DMS 273 treated with DMSO at 0.1 percent for 48 hours (cell line): Measurements from ENCODE around the gene SHISA6.
"Not testable (repeated sequence)": the region's sequence is repeated elsewhere in the genome, so short reads cannot be mapped to it uniquely, and the experiment has no call there.

Experiments used
- DNase-seq: peaks from one replicate; lab custom pipeline; 2025; lab: John Stamatoyannopoulos, UW

SHISA6 gene

DNA sequence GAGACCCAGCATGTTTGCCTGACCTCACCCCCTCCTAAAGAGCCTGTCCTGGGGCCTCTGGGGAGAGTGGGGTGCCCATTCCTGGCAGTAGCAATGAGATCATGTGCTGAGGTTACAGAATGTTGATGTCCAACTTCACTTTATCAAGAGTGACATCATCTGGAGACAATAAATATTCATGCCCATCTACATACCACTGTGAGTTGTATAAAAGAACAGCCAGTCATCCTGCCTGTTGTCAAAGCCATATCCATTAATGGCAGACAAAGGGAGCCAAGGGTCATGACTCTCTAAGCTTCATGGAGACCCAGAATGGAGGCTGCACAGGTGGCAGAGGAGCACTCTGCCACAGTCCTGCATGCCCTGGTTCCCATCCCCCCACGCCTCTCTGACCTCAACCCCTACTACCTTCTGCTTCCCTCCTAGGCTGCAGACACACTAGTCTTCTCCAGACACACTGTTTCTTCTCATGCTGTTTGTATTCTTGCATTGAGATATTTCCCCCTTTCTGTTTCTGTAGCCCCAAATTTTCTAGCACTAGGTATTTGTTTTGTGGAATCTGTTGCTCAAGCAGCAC, 27.1 kb downstream of the SHISA6 start:
- DNase-seq: no peak

DNA sequence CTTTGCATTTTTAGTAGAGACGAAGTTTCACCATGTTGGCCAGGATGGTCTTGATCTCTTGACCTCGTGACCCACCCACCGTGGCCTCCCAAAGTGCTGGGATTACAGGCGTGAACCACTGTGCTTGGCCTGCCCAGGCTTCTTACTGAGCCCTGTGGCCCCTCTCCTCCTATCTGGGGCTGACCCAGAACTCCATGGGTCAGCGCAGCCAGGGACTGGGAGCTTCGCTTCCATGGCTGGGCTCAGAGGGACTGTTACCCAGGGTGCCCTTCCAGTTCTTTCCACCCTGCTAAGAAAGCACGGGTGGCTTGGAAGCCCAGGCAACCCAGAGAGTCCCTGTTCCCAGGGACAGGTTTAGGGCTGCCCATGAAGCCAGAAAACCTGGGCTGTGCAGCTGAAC, 28.2 kb downstream of the SHISA6 start:
- no peak for DNase-seq

DNA sequence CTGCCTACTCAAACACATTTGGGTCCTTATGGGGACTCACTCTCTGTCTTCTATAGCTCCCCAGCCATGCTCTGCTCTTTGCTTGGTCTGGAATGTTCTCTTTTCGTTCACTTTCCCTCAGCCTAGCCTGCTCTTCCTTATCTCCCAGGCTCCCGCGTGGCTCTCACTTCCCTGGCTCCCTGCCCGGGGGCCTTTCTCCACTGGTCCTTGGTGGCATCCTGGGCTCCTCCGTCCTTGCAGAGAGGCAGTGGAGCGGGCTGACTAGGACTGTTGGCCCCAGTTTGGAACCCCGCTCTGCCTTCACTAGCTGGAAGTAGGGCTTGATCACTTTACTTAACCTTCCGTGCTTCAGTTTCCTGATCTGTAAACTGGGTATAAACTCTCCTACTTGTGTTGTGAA, 31.2 kb downstream of the SHISA6 start:
- no peak for DNase-seq

DNA sequence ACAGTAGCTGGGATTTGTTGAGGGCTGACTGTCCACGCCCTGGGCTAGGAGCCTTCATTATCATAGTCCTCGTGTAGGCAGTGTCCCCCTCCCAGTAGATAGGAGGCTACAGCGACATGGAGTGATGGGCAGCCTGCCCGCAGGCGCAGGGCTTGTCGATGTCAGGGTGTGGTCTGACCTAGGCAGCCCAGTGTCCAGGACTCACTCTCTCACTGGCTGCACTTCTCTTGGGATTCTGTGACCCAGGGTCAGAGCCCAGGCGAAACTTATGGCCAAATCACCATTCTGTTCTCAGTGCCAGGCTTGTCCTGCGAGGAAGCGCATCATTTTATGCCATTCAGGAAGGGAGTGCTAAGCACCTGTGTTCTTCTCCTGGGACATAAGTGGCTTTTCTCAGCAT, 32.6 kb downstream of the SHISA6 start:
- DNase-seq: no peak

DNA sequence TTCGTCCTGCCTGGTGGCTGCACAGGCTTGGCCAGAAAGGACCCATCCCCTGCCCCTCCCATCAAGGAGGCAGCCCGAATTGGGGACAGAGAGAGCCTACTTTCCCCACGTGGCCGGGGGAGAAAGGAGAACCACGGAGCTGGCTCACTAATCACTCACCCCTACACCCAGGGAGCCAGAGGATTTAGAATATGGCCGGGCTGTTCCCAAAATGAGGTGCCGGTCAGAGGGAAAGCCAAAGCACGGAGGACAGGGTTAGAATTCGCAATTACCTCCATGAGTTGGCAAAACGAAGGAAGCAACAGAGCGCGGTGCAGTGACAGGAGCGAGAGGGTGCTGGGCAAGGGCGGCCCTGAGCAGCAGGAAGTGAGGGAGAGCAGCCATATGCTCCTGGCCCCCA, 33.1 kb downstream of the SHISA6 start:
- DNase-seq: no peak

DNA sequence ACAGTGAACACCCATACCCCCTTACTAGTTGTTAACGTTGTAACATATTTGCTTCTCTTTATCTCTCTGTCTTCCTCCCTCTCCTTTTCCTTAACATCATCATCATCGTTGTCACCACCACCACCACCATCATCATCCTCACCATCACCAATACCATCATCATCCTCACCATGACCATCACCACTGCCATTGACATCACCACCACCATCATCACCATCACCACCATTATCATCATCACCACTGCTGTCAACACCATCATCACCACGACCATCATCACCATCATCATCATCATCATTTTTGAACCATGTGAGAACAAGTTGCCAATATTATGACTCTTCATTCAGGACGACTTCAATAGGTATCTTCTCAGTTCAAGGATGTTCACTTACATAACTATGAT, 35.5 kb downstream of the SHISA6 start:
- DNase-seq: no peak

DNA sequence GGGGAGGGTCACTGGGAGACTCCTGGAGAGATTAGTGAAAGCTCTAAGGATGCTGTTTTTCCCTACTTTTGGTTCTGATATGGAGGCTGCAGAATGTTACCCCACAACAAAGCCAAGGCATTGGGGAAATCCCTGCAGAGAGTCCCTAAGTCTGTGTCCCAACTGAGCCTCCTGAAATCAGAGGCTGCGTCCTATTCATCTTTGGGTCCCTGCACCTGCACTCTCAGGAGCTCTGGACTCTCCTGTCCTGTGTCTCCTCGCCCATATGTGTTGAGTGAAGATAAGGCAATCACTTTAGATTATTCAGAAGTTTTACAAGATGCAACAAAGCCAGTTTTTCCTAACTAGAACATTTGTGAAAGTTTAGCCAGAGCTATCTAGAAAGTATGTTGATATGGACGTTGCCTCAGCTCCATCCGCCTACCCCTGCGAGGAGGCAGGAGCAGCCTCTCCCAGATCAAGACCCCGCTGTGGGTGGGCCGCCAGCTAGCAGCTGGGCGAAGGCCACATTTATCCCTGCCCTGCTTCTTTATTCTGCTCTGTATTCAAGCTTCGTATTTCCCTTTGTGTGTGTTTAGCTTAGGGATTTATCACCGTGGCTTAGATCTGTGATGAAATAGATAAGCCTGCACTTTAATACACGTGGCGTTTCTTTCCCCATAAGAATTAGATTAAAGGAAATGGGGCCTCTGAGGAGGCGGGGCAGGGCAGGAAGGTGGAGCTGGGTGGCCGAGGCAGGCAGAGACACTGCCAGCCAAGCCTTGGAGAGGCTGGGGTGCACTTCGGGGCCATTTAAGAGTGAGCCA, 37.4 kb downstream of the SHISA6 start:
- no peak for DNase-seq

DNA sequence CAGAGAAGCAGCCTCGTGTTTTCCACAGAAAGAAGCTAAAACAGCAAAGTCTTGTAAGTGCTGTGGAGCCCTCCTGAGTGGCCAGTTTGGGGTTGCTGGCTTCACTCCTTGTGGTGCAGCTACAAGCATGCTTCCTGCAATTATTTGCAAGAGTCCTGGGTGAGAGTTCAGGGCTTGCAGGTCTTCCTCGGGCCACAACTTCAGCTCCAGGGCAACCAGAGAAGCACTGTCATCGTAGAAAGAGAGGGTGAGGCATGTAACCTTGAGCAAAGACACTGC, 37.9 kb downstream of the SHISA6 start:
- DNase-seq: no peak

DNA sequence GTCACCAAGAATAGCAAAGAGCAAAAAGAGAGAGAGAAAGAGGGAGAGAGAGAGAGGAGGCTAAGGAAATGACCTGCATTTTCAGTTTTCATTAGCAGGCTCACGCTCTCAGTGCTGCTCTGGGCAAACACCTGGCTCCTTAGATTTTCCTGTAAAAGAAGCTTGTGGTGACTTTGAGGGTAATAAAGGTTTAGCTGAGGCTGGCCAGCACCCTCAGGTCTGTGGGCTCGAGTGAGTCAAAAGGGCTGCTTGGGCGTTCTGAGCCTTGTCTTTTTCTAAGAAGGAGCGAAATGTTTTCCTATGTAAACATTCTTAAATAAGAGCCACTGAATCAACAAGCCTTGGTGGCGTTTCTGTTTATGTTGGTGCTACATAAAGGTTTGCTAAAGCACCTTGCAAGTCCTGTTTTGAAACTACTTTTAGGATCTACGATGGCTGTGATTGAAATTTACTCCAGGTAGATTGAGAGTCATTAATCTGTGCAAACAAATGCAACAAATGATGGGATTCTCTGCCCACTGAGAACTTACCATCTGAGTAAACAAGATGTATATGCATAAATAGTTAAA, 38.8 kb downstream of the SHISA6 start:
- DNase-seq: no peak

DNA sequence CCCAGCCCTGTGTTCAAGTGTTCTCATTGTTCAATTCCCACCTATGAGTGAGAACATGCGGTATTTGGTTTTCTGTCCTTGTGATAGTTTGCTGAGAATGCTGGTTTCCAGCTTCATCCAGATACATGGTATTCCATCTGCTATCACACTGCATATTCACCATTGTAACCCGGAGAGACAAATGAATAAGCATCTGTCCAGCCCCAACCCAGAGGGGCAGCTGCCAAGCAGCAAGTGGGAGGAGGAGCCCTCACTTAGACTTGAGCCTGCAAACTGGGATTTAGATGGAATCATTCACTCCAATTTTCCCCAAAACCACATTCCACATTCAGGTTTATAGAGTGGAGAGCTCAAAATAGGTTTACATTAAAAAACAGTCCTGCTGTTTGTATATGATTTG, 41.6 kb downstream of the SHISA6 start:
- DNase-seq: no peak

DNA sequence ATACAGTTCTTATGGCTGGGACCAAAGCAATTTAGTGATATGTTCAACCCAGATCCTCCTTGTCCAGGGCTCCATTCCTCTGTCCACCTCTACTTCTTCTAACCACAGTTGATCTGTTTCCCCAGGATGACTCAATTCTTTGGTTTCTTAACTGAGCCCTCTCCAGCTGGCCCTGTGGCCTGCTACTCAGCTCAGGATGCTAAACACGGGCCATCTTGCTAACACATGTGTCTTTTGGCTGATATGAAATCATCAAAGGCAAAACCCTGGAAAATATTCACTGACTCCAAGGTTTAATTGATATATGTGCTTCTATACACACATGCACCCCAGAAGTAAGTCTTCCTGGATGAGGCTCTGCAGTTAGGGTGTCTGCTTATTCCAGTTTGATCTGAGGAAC, 43.8 kb downstream of the SHISA6 start:
- no peak for DNase-seq

DNA sequence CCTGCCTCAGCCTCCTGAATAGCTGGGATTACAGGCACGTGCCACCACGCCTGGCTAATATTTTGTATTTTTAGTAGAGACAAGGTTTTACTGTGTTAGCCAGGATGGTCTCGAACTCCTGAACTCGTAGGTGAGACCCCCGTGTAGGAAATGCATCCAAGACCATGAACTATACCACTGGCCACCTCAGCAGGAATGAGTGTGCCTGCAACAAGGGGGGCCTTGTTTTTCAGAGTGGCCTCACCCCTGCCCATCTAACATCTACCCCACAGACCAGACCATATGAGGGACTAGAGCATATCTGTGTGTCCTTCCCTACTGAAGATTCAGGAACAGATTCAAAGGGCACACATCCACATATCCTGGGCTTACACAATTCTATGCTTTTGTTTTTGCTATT, 44.9 kb downstream of the SHISA6 start:
- DNase-seq: no peak

DNA sequence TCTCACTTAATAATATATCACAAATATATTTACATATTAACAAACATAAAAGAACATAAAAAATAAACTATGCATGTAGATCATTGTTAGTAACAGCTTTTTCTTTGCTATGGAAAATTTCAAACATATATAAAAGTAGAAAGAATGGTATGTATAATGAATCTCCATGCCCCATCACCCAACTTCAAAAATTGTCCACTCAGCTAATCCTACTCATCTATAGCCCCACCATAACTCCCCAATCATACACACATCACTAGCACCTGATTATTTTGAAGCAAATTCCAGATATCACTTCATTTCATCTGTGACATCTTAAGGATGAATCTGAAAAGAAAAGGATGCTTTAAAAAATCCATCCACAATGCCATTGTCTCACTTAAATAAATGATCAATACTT, 46.8 kb downstream of the SHISA6 start:
- DNase-seq: no peak

DNA sequence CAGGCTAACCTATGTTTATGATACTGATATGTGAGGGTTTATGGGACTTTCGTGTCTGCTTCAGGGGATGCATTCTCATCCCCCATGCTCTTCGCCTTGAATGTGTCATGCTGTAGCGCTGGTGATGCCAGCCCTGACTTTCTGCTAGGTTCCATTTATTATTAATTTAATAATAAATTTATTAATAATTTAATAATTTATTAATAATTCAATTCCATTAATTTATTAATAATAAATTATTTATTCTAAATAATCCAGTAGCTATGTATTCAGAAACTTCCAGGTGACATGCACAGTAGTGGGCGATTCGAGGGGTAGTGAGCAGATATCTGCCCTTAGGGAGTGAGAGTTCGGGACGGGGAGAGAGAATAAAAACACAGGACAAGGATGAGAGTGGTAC, 49.8 kb downstream of the SHISA6 start:
- DNase-seq: no peak

DNA sequence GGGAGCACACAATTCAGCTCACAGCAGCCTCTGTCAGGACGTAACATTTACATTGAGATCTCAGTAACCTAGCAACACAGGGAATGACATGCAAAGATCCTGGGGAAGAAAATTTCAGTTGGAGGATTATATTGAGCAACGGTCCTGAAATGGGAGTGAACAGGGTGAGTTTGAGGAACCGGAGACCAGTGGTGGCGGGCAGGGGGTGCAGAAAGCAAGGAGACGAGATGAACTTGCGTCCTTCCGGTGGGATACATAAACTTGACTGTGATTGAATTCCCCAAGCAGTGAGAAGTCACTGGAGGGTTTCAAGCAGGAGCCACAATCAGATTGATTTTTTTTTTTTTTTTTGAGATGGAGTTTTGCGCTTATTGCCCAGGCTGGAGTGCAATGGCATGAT, 51.5 kb downstream of the SHISA6 start:
- no peak for DNase-seq

DNA sequence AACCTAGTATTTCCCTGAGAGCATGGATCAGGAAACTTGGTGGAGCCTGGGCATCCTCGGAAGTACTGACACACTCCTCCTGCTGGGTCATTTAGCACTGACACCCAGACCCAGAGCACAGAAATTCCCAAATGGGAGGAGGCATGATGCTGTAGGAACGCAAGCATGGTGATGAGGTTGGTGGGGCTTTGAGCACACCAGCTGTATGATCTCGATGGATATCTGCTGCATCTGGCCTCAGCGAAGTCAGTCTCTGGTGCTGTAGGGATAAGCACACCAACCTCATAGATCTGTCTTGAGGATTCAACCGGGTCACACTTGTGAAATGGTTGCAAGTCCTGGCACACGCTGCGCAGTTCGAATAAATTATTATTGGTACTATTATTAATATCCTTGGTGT, 52.5 kb downstream of the SHISA6 start:
- DNase-seq: no peak

DNA sequence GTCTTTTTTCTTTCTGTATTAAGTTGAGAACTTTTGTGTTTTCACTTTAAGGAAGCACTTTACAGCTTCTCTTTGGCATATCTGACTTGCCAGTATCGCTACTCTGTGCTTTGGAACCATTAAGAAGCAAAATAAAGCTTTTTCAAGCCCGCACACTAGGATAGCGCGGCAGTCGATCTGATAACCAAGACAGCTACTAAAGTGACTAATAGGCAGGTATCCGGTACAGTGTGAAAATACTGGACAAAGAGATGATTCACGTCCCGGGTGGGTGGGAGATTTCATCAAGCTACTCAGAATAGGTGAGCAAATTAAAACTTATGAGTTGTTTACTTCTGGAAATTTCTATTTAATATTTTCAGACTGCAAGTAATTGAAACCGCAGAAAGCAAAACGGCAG, 53.8 kb downstream of the SHISA6 start:
- DNase-seq: no peak

DNA sequence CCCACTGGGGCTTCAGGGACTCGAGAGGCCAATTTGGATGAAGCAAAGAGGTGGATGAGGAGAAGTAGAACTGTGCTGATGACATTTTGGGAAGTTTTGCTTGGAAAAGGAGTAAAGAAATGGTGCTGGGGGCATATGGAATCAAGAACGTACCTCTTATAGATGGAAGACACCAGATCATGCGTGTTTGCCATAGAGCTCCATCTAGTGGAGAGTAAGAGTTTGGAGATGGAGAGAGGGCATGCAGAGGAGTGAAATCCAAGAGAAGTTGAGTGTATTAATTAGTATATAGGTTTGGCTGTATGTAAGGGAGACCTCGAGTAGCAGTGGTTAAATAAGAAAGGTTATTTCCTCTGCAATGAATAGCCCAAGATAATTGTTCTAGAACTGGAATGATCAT, 56.0 kb downstream of the SHISA6 start:
- DNase-seq: no peak

DNA sequence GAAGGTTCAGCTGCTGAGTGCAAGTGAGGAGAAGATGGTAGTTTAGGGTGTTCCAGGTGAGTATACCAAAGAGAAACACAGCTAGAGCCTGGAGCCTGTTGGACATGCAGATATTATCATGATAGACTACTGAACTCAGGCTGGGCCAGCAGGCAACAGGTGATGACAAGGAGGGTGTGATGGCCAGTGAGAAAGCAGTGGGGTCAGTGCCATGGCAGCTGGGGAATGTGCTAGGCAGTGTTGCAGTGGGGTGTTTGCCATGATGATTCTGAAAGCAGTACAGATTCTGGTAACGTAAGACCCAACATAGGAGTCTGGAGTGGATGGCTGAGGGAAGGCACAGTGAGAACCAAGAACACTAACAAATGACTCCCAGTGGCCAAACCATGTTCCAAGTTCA, 57.4 kb downstream of the SHISA6 start:
- DNase-seq: no peak

DNA sequence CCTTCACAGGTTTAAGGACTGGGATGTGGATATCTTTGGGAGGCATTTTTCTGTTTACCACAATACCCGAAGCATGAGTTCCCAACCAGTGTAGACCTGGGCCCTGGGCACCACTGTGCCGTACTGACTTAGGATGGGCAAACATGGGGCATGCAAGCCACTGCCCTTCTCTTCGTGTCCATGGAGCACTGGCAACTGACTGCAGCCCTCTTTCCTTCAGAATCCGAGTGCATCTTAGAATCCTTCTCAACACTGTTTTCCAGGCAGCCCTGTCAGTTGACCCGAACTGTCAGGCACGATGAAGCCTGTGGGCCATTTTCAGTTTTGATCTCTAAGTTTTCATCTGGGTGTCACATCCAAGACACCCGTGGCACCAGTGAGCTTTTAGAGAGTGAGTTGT, 59.2 kb downstream of the SHISA6 start:
- DNase-seq: no peak

DNA sequence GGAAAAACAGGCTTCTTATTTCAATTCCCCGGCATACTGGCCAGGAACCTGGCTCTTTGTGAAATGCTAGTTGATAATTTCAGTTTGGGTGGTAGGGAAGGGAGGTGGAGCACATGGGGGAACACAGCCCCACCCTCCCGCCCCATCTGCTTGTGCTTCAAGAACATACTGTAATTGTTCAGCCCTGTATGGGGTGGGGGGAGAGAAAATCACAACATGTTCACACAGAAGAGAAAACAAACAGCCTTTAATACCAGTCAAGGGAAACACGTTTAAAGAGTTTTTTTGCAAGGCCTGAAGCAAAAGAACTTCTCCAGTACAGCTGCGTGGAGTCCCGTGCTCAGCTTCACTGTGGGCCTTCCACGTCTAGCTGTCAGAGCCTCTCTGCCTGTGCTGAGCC, 59.7 kb downstream of the SHISA6 start:
- no peak for DNase-seq

DNA sequence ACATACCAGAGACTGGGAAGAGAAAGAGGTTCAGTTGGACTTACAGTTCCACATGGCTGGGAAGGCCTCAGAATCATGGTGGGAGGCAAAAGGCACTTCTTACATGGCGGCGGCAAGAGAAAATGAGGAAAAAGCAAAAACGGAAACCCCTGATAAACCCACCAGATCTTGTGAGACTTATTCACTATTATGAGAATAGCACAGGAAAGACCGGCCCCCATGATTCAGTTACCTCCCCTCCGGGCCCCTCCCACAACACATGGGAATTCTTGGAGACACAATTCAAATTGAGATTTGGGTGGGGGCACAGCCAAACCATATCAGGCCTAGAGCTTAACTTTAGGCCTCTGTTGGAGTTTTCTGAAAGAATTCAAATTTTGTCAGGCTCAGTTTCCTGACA, 60.9 kb downstream of the SHISA6 start:
- DNase-seq: not testable (repeated sequence)

DNA sequence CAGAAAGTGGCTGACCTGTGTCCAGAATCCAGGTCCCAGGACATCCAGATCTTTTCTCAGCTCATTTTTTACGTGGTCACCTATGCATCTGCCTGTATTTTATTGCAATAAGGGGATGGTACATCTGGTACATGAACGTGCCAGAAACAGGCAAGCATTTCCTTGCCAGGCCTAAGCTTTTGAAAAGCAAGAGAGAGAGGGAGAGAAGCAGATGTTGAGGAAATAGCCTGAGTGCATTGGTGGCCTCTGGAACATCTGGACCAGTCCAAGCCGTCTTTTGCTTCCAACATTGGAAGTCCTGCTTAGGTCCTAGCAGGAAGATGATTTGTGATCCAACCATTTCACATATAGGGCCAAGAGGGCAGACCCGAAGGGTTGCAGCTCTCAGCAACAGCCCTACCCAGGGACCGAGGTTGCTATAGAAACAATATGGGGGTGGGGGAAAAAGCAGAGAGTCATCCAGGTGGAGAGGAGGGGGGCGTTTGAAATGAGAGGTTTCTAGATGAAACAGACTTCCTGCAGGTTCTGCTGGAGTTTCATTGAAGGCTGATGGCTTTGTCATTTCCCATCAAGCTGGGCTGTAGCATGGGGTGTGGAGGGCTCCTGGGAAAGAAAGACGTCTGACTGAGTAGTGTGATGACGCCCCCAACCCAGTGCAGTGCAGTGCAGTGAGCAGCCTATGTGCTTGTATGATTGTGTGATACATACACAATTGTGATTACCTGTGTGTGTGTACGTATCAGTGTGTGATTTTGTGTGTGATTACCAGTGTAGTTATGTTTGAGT, 61.6 kb downstream of the SHISA6 start:
- no peak for DNase-seq
